H1 (cell line): ENCODE data around the gene SYNPR. TPM values are rescaled to one million over a fixed set of nuclear protein-coding genes. Genes with fewer than 3 reads are reported as not detected.

ENCODE experiments used
- CTCF ChIA-PET: fragments of 300-600 bp; sonication (Branson Sonifier 250); formaldehyde crosslinking; loops from one replicate; lab custom pipeline; 2021; ENCODE audit not compliant: partially characterized antibody; lab: Charles Lee
- POLR2A ChIA-PET: fragments of 300-600 bp; sonication (Branson Sonifier 250); formaldehyde crosslinking; loops from one replicate; lab custom pipeline; 2021; ENCODE audit warnings: inconsistent platforms; ENCODE audit not compliant: partially characterized antibody; lab: Charles Lee
- DNase-seq, 2 experiments: peaks; one replicate each; pipeline versions ENCODE4 v3.0.0 to v3.0.0-alpha.2; 2010 to 2022; ENCODE audit warnings: low spot score in 2 of 2, low read depth in 1 of 2, mixed read lengths in 1 of 2
- FAIRE-seq: peaks from 2 replicates; lab custom pipeline; 2011; peaks lifted over from hg19 to GRCh38; lab: Jason Lieb, UNC
- H2AFZ ChIP-seq: 2 replicates; pipeline ENCODE4 v1.8.1; 2012; ENCODE audit warnings: low read length, inconsistent platforms
- H2AK5ac ChIP-seq: 2 replicates; pipeline ENCODE4 v1.6.1; 2013; ENCODE audit warnings: low read depth, low read length
- H2BK120ac ChIP-seq: replicated peaks from 2 replicates; pipeline ENCODE3; 2013; ENCODE audit warnings: low read depth, low read length, inconsistent platforms
- H2BK12ac ChIP-seq: 2 replicates; pipeline ENCODE4 v1.6.1; 2013; ENCODE audit warnings: low read depth, low read length
- H2BK15ac ChIP-seq: 2 replicates; pipeline ENCODE4 v1.6.1; 2013; ENCODE audit warnings: low read length
- H2BK20ac ChIP-seq: 2 replicates; pipeline ENCODE4 v1.6.1; 2013; ENCODE audit warnings: low read length
- H2BK5ac ChIP-seq: 2 replicates; pipeline ENCODE4 v1.6.1; 2013; ENCODE audit warnings: low read depth, low read length
- H3K14ac ChIP-seq: 2 replicates; pipeline ENCODE4 v1.6.1; 2013; ENCODE audit warnings: inconsistent platforms; ENCODE audit not compliant: insufficient read length
- H3K18ac ChIP-seq: 2 replicates; pipeline ENCODE4 v1.6.1; 2013; ENCODE audit warnings: low read length; ENCODE audit errors: extremely low read depth
- H3K23ac ChIP-seq: 2 replicates; pipeline ENCODE4 v1.6.1; 2013; ENCODE audit warnings: inconsistent platforms; ENCODE audit not compliant: insufficient read length
- H3K23me2 ChIP-seq: 2 replicates; pipeline ENCODE4 v1.6.1; 2013; ENCODE audit warnings: low read depth, low read length
- H3K27ac ChIP-seq: 2 replicates; pipeline ENCODE4 v1.6.1; 2011; ENCODE audit warnings: low read depth, low read length, inconsistent platforms
- H3K27me3 ChIP-seq, 4 experiments: replicated peaks in 1 of 4; 1 replicate in 1 of 4; 2 replicates in 3 of 4; pipeline versions ENCODE4 v1.6.1 to v1.8.1; 2011 to 2013; ENCODE audit warnings: low read length in 3 of 4, mild to moderate bottlenecking in 3 of 4, inconsistent platforms in 2 of 4, mixed read lengths in 2 of 4, moderate library complexity in 1 of 4; ENCODE audit not compliant: control insufficient read depth in 3 of 4, insufficient read depth in 3 of 4; ENCODE audit errors: extremely low read depth in 1 of 4
- H3K36me3 ChIP-seq, 4 experiments: 2 replicates each; pipeline versions ENCODE4 v1.6.1 to v1.8.1; 2011 to 2013; ENCODE audit warnings: mild to moderate bottlenecking in 4 of 4, low read length in 3 of 4, moderate library complexity in 2 of 4, control low read depth in 1 of 4, inconsistent platforms in 1 of 4; ENCODE audit not compliant: insufficient read depth in 4 of 4, control insufficient read depth in 2 of 4
- H3K4ac ChIP-seq: replicated peaks from 2 replicates; pipeline ENCODE3; 2013; ENCODE audit warnings: low read length, low read depth, mixed read lengths, inconsistent platforms; ENCODE audit not compliant: insufficient read length
- H3K4me1 ChIP-seq, 4 experiments: replicated peaks in 1 of 4; 1 replicate in 1 of 4; 2 replicates in 3 of 4; pipeline versions ENCODE4 v1.6.1 to v1.8.1; 2011 to 2013; ENCODE audit warnings: low read length in 3 of 4, inconsistent platforms in 2 of 4, mixed read lengths in 1 of 4; ENCODE audit not compliant: insufficient read depth in 4 of 4, control insufficient read depth in 3 of 4
- H3K4me2 ChIP-seq, 2 experiments: 2 replicates each; pipeline versions ENCODE4 v1.6.1 to v1.8.1; 2011 to 2013; ENCODE audit warnings: low read depth in 2 of 2, low read length in 2 of 2, control low read depth in 1 of 2, inconsistent platforms in 1 of 2, mild to moderate bottlenecking in 1 of 2; ENCODE audit not compliant: insufficient read depth in 1 of 2
- H3K4me3 ChIP-seq, 4 experiments: fragments of 200-600, 300-600 bp in 1 of 4; sonication (generic), shearing (Covaris generic), sonication (Bioruptor Twin) in 1 of 4; 2 replicates each; pipeline versions ENCODE4 v1.5.1 to v1.8.1; 2011 to 2016; ENCODE audit warnings: low read length in 4 of 4, low read depth in 3 of 4, control low read depth in 2 of 4, inconsistent platforms in 2 of 4, mild to moderate bottlenecking in 2 of 4, mixed read lengths in 1 of 4, moderate library complexity in 1 of 4; ENCODE audit not compliant: insufficient read depth in 2 of 4; ENCODE audit errors: extremely low read depth in 1 of 4
- H3K56ac ChIP-seq: replicated peaks from 2 replicates; pipeline ENCODE3; 2013; ENCODE audit warnings: low read depth, mild to moderate bottlenecking, mixed read lengths, low read length, inconsistent platforms; ENCODE audit not compliant: insufficient read length
- H3K79me1 ChIP-seq: 2 replicates; pipeline ENCODE4 v1.6.1; 2013; ENCODE audit warnings: low read depth, low read length, control low read depth
- H3K79me2 ChIP-seq, 2 experiments: 2 replicates each; pipeline versions ENCODE4 v1.6.1 to v1.8.1; 2012 to 2013; ENCODE audit warnings: low read length in 2 of 2, mild to moderate bottlenecking in 2 of 2, inconsistent platforms in 1 of 2; ENCODE audit not compliant: insufficient read depth in 2 of 2, control insufficient read depth in 1 of 2
- H3K9ac ChIP-seq, 4 experiments: replicated peaks in 1 of 4; 1 replicate in 1 of 4; 2 replicates in 3 of 4; pipeline versions ENCODE4 v1.6.1 to v1.8.1; 2011 to 2013; ENCODE audit warnings: low read depth in 3 of 4, low read length in 3 of 4, control low read depth in 2 of 4, mild to moderate bottlenecking in 2 of 4, moderate library complexity in 2 of 4, inconsistent platforms in 1 of 4; ENCODE audit errors: extremely low read depth in 1 of 4
- H3K9me3 ChIP-seq, 2 experiments: 2 replicates each; pipeline versions ENCODE4 v1.6.1 to v1.8.1; 2012 to 2013; ENCODE audit warnings: mild to moderate bottlenecking in 2 of 2, moderate library complexity in 2 of 2, control low read depth in 1 of 2, inconsistent platforms in 1 of 2, low read depth in 1 of 2, low read length in 1 of 2, mixed read lengths in 1 of 2; ENCODE audit not compliant: insufficient read depth in 2 of 2
- H4K20me1 ChIP-seq, 2 experiments: replicated peaks in 1 of 2; 2 replicates each; pipeline versions ENCODE3 to v1.8.1; 2011 to 2013; ENCODE audit warnings: inconsistent platforms in 2 of 2, low read length in 2 of 2, mild to moderate bottlenecking in 1 of 2; ENCODE audit not compliant: insufficient read depth in 2 of 2, control insufficient read depth in 1 of 2
- H4K5ac ChIP-seq: 2 replicates; pipeline ENCODE4 v1.6.1; 2013; ENCODE audit warnings: low read length, low read depth, mixed read lengths, inconsistent platforms; ENCODE audit not compliant: insufficient read length
- H4K8ac ChIP-seq: 2 replicates; pipeline ENCODE4 v1.8.0; 2013; ENCODE audit warnings: mild to moderate bottlenecking, moderate library complexity, low read length, inconsistent platforms; ENCODE audit not compliant: insufficient read depth; ENCODE audit errors: extremely low read depth
- H4K91ac ChIP-seq: replicated peaks from 2 replicates; pipeline ENCODE3; 2013; ENCODE audit warnings: low read length, mixed read lengths, inconsistent platforms; ENCODE audit not compliant: insufficient read length
- CTCF ChIP-seq, 3 experiments: IDR thresholded peaks; 1 replicate in 2 of 3; 2 replicates in 1 of 3; pipeline versions ENCODE4 v1.5.1 to v1.6.1; 2011; ENCODE audit warnings: low read length in 3 of 3, mild to moderate bottlenecking in 3 of 3, inconsistent platforms in 2 of 3, low read depth in 1 of 3, moderate library complexity in 1 of 3; ENCODE audit not compliant: insufficient read depth in 1 of 3; ENCODE audit errors: control extremely low read depth in 1 of 3
- RAD21 ChIP-seq, 2 experiments: IDR thresholded peaks in 1 of 2; conservative IDR thresholded peaks in 1 of 2; 2 replicates each; pipeline ENCODE4 v1.6.1; 2011; ENCODE audit warnings: low read depth in 2 of 2, low read length in 2 of 2, improper control_type of control experiment in 1 of 2, inconsistent platforms in 1 of 2, mild to moderate bottlenecking in 1 of 2, moderate library complexity in 1 of 2
- SUZ12 ChIP-seq: fragments of 200-600 bp; sonication (generic); IDR thresholded peaks from 2 replicates; pipeline ENCODE4 v1.6.1; 2012; ENCODE audit warnings: mild to moderate bottlenecking, inconsistent platforms, low read length, moderate library complexity, mixed read lengths
- WGBS, 2 experiments: shearing (Covaris generic) in 1 of 2; methylation state at CpG; one replicate each; pipeline versions ENCODE4 v1.1.6 to v1.1.7; 2013 to 2015; ENCODE audit warnings: low lambda C conversion rate in 2 of 2, mixed read lengths in 2 of 2, inconsistent platforms in 1 of 2, low coverage in 1 of 2, missing lambda C conversion rate in 1 of 2; ENCODE audit not compliant: insufficient replicate concordance in 2 of 2, insufficient coverage in 1 of 2, insufficient read length in 1 of 2; ENCODE audit errors: extremely low coverage in 1 of 2, missing lambda C conversion rate in 1 of 2; 5-methylcytosine and 5-hydroxymethylcytosine counted together
- polyA plus RNA-seq, 7 experiments: library from polyadenylated mRNA; depleted of rRNA in 3 of 7; stranded (reverse) in 5 of 7; unstranded in 2 of 7; fragments of >200 nt in 5 of 7; fragments of 200-250 nt in 2 of 7; gene quantifications; 1 replicate in 5 of 7; 2 replicates in 1 of 7; 4 replicates in 1 of 7; pipeline versions ENCODE4 v1.2.1 to v1.2.3, GENCODE V29; 2011 to 2013; ENCODE audit warnings: missing spikeins in 2 of 7, mixed read lengths in 2 of 7
- total RNA-seq: library from RNA; stranded (reverse); fragmentation: NEBNext Ultra II Directional; extraction: Animal tissue kit (Norgen Biotek cat#: 25700); gene quantifications from 2 replicates; pipeline ENCODE4 v1.2.1, GENCODE V29; 2021

Gene SYNPR
- total and polyA plus RNA-seq, 2 of the 8 experiments (the other 6 are each of a cell fraction or from before 2014, with no cell fraction given) = 0.39 to 0.99 TPM

- no peak overlapping the region for H3K4me3 ChIP-seq
- no peak overlapping the region for H3K23ac ChIP-seq
- no peak overlapping the region for H2BK5ac ChIP-seq
- no peak overlapping the region for H3K9ac ChIP-seq
- 80% methylated on average over 3 of the region's 3 CpGs; no CpG with 5 or more reads in 1 of the 2 experiments for WGBS, 2 experiments
- H3K4me1 ChIP-seq = no peaks in the 10 kb centered on the region
- H2AFZ ChIP-seq = no peak overlapping the region
- no peak for FAIRE-seq
- H2BK20ac ChIP-seq = no peak overlapping the region
- CTCF ChIA-PET = interaction anchor here (1.5 kb wide), 1 partner anchor 14 kb away, joined by 3 read pairs; no protein-coding TSS in a partner anchor
- no peaks in the 10 kb centered on the region for H3K36me3 ChIP-seq
- no peak overlapping the region for H2BK120ac ChIP-seq
- H3K79me1 ChIP-seq = no peaks in the 10 kb centered on the region
- no peak overlapping the region for H4K5ac ChIP-seq
- H3K27me3 ChIP-seq = no peaks in the 10 kb centered on the region
- H2AK5ac ChIP-seq = no peak overlapping the region
- H4K91ac ChIP-seq = no peak overlapping the region
- H4K20me1 ChIP-seq = no peaks in the 10 kb centered on the region
- H3K18ac ChIP-seq = no peak overlapping the region
- H3K4ac ChIP-seq = no peak overlapping the region
- no peak overlapping the region for H2BK15ac ChIP-seq
- POLR2A ChIA-PET = no interaction called here
- no peaks in the 10 kb centered on the region for H3K79me2 ChIP-seq
- no peaks in the 10 kb centered on the region for H3K23me2 ChIP-seq
- TF ChIP-seq RAD21 (IDR thresholded peaks at IDR 0.05 in 1 of 2, conservative IDR thresholded peaks at IDR 0.05 in 1 of 2; ENCODE audit: low read depth in 2 of 2, low read length in 2 of 2) = peak; percentile 38 to 51
- TF ChIP-seq CTCF (IDR thresholded peaks at IDR 0.05; ENCODE audit: control extremely low read depth in 1 of 3, insufficient read depth in 1 of 3, low read depth in 1 of 3, low read length in 3 of 3) = peak in 2 of 3 experiments; percentile 22 to 23; a peak in 1 of 4 replicates
- TF ChIP-seq SUZ12 = no peak
- no peak overlapping the region for H3K27ac ChIP-seq
- no peak overlapping the region for H2BK12ac ChIP-seq
- H3K56ac ChIP-seq = no peak overlapping the region
- H3K4me2 ChIP-seq = no peak overlapping the region
- no peak overlapping the region for H4K8ac ChIP-seq
- H3K9me3 ChIP-seq = peaks cover 9 to 11% of the 10 kb centered on the region in 2 experiments
- H3K14ac ChIP-seq = no peak overlapping the region
- DNase-seq = no peak
These were observed 127.8 kb downstream of the SYNPR start for GRCh38 chr3:63405882-63406281.
